CD4-positive, alpha-beta T cell treated with Interleukin-21 for 1 hour (primary cell): ENCODE data around the gene TPST2.

Source experiments
- DNase-seq: peaks from one replicate; pipeline ENCODE4 v3.0.0-alpha.2; 2020

Gene TPST2

GRCh38 chr22:26579331-26579886 lies 10.5 kb downstream of the TPST2 start:
- peak; percentile 56 for DNase-seq

GRCh38 chr22:26577081-26577480 lies 12.9 kb downstream of the TPST2 start:
- no peak for DNase-seq

GRCh38 chr22:26576026-26576680 lies 13.8 kb downstream of the TPST2 start:
- DNase-seq: no peak

DNA sequence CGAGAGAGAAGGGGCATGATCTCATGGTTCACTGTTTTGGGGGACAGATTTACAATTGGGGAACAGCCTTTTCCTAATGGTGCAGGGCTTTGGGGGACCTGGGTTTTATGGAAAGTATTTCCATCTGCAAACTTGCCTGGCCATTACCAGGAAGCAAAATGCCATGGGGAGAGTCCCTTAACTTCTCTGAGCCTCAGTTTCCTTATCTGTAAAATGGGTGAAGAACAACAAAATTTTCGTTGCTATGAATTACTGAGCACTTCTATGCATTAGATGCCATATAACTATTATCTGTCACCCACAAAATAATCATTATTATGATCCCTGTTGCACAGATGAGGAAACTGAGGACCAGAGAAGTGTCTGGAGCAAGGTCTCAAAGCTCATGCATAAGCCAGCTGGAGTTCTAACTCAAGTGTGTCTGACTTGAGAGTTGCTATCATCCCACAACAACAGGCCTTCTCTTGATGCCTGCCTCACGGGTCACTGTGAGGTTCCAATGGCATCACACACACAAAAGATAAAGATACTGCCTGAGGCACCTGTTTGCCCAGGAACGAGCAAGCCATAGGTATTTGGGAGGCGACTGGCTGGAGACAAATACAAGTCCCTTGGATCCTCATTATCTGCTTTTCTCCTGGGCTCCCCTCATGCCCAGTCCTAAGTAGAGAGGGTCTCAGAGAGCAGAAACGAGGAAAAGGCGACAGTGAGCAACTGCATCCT lies 15.8 kb downstream of the TPST2 start:
- no peak for DNase-seq

- no peak for DNase-seq
These were observed 16.8 kb downstream of the TPST2 start for GRCh38 chr22:26573026-26573662.

GRCh38 chr22:26570864-26571525 lies 18.9 kb downstream of the TPST2 start:
- no peak for DNase-seq

GRCh38 chr22:26570115-26570514 lies 19.8 kb downstream of the TPST2 start:
- DNase-seq: no peak

- no peak for DNase-seq
These were observed 21.7 kb downstream of the TPST2 start for GRCh38 chr22:26568207-26568706.

- DNase-seq: no peak
These were observed 22.3 kb downstream of the TPST2 start for GRCh38 chr22:26567610-26568009.

DNA sequence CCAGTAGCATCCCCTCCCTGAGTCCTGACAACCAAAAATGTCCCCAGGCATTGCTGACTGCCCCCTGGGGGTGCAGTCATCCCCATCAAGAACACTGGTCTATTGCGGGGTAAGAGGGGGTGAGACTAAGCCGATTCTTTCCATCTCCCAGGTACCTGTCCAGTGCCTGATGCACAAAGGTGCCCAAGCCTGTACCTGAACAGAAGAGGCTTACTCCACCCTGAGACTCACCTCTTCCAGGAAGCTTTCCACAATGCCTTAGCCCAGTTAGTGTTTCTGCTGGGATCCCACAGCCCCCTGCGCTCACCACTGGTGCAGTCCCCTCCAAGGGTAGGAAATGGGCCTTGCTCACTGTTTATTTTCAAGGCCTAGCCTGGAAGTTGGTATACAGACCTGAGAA lies 22.9 kb downstream of the TPST2 start:
- no peak for DNase-seq

- no peak for DNase-seq
These were observed 24.0 kb downstream of the TPST2 start for GRCh38 chr22:26565889-26566288.

DNA sequence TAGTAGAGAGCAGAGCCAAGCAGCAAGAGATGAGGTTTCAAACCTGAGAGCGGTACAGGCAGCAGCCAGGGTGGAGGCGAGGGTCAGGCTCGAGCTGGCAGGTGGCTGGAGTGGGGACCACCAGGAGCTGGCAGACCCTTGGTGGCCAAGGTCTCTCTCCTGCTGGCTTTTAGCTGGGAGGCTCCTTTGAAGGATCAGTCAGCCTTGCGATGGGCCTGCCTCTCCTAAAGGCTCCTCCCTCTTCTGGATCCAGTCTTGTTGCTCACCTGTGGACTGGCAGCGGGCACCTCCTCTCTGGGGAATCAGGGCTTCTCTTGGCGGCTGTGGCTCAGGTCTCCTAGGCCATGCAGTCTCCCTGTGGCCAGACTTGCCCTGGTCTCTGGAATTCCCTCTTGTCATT lies 24.8 kb downstream of the TPST2 start:
- DNase-seq: no peak

DNA sequence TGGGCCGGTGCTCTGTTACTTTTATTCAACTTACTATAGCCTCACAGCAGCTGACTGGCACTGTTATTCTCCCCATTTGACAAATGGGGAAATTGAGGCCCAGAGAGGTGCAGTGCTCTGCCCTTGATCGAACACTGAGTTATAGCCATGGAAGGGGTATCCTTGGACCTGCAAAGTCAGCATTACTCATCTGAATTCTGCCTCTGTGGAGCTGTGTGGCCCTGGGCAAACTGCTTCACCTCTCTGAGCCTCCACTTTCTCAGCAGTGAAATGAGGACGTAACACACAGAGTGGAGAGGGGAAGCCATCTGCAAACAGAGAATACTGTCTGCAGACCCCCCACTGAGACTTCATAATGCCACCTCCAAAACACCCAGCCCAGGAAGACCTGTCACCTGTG lies 25.3 kb downstream of the TPST2 start:
- no peak for DNase-seq

GRCh38 chr22:26564181-26564580 lies 25.8 kb downstream of the TPST2 start:
- no peak for DNase-seq

DNA sequence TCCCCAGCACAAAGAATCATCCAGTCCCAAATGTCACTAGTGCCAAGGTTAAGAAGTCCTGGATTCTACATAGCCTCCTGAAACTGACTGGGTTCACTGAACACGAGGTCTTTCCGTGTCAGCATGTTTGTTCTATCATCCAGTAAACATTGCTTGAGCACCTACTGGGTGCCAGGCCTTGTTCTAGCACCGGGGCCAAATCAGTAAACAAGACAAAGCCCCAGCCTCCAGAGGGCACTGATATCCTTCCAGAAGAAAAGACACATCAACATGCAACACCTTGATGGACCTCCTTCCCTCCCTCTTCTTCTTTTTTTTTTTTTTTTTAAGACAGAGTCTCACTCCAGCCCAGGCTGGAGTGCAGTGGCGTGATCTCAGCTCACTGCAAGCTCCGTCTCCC lies 26.9 kb downstream of the TPST2 start:
- DNase-seq: peak; percentile 25

DNA sequence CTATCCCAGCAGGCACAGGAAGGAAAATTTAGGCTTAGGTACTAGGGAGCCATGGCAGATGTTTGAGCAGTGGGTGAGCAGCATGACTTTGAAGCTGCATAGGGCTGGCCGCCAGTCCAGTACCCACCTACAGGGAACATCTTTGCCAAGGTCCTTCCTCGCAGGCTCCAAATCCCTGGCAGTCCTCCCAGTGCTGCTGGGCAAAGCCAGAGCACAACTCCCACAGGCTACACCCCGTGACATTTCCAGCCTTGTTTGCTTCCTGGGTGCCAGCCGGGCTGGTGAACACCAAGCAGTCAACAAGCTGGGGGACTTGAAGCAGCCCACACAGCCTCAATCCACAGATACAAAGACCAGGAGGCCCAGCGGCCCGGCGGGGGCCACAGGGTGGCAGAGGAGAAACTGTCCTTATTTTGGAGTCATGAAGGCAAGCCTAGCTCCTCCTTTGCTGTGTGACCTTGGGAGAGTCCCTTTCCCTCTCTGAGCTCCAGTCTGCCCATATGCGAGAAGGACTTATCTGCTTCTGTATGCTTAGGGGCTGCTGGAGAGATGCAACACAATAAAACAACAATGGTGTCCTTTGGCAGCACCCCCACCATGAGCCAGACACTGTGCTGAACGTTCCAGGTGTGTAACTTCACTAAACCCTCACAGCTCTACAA lies 28.0 kb downstream of the TPST2 start:
- no peak for DNase-seq

GRCh38 chr22:26559961-26560575 lies 29.9 kb downstream of the TPST2 start:
- no peak for DNase-seq

GRCh38 chr22:26558248-26558895 lies 31.6 kb downstream of the TPST2 start:
- no peak for DNase-seq

- no peak for DNase-seq
These were observed 33.0 kb downstream of the TPST2 start for GRCh38 chr22:26556904-26557303.

DNA sequence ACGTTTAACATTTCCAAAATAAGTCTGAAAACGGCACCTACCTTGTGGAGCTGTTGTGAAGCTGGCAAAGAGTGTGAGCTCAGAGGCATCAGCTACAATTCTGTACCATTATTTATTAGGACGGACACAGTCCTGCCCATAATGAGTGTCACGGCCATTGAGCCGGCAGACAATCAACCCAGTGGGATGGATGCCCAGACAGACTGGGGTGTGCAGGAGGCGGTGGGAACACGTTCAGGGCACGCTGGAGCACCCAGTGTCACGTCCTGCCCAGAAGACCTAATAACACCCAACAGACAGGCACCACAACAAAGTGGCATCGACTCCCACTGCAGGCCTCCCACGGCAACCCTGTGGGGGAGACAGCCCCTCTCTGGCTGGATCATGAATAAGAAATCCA lies 34.5 kb downstream of the TPST2 start:
- no peak for DNase-seq

DNA sequence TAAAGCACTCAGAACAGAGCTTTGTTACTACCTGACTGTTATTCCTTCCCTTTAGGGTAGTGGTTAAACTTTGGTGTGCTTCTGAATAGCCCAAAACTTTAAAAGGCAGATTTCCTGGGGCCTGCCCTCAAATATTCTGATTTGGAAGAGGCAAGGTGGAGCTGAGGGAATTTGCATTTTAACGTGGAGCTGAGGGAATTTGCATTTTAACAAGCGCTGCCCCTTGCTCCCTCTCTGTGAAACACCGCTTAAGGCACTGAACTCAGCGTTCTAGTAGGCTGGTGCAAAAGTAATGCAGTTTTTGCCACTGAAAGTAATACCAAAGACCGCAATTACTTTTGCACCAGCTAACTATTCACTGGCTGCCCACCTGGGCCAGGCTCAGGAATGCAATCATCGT lies 35.0 kb downstream of the TPST2 start:
- no peak for DNase-seq
